K562 (cell line): Measurements from ENCODE around the gene ARHGAP35. TPM values are rescaled to one million over a fixed set of nuclear protein-coding genes. Genes with fewer than 3 reads are reported as not detected.

Source experiments
- ASH1L ChIP-seq: fragments of 450-650 bp; IDR thresholded peaks from 2 replicates; pipeline ENCODE4 v1.6.1; 2018; ENCODE audit warnings: borderline replicate concordance, mild to moderate bottlenecking, low read depth; ENCODE audit not compliant: partially characterized antibody
- FOXJ3 ChIP-seq: sonication (generic); formaldehyde crosslinking; IDR thresholded peaks from 2 replicates; pipeline ENCODE4 v1.4.0; 2020; ENCODE audit warnings: mild to moderate bottlenecking, missing genetic modification reagents
- FUS ChIP-seq: fragments of 200-400 bp; formaldehyde crosslinking; optimal IDR thresholded peaks from 2 replicates; pipeline ENCODE3; 2017; ENCODE audit warnings: low read depth, low read length
- HDAC1 ChIP-seq, 2 experiments: fragments of 450-650 bp; IDR thresholded peaks; 2 replicates each; pipeline ENCODE4 v1.6.1; 2016 to 2017; ENCODE audit warnings: inconsistent platforms in 1 of 2, mild to moderate bottlenecking in 1 of 2, moderate library complexity in 1 of 2
- LEF1 ChIP-seq: fragments of 450-650 bp; IDR thresholded peaks from 2 replicates; pipeline ENCODE4 v1.6.1; 2016; ENCODE audit warnings: mild to moderate bottlenecking
- PML ChIP-seq: IDR thresholded peaks from 2 replicates; pipeline ENCODE4 v1.6.1; 2012; ENCODE audit warnings: low read length, inconsistent platforms
- RHOXF2B ChIP-seq: fragments of 250-450 bp; sonication (Bioruptor Pico); conservative IDR thresholded peaks from 2 replicates; pipeline ENCODE4 v1.5.1; 2021
- TEAD4 ChIP-seq, 2 experiments: sonication (generic) in 1 of 2; formaldehyde crosslinking in 1 of 2; IDR thresholded peaks; 2 replicates each; pipeline versions ENCODE4 v1.6.1 to v1.8.0; 2012 to 2022; ENCODE audit warnings: borderline replicate concordance in 1 of 2, inconsistent platforms in 1 of 2, low read length in 1 of 2, mild to moderate bottlenecking in 1 of 2, missing genetic modification reagents in 1 of 2
- ZFX ChIP-seq: sonication (generic); formaldehyde crosslinking; IDR thresholded peaks from 2 replicates; pipeline ENCODE4 v1.8.0; 2022; ENCODE audit warnings: mild to moderate bottlenecking, missing genetic modification reagents, moderate library complexity
- ZNF347 ChIP-seq: fragments of 450-650 bp; formaldehyde crosslinking; IDR thresholded peaks from 2 replicates; pipeline ENCODE4 v1.4.0; 2020; ENCODE audit warnings: low read depth, mild to moderate bottlenecking, moderate library complexity
- ZNF644 ChIP-seq: fragments of 200-800 bp; sonication (Bioruptor generic); IDR thresholded peaks from 2 replicates; pipeline ENCODE4 v1.6.1; 2016; ENCODE audit warnings: low read depth, missing genetic modification characterization, missing compliant biosample characterization
- polyA plus RNA-seq, 8 experiments: library from polyadenylated mRNA; depleted of rRNA in 4 of 8; stranded (reverse) in 5 of 8; unstranded in 3 of 8; fragments of >200 nt; fragmentation: Nextera tagmentation in 2 of 8; fragmentation: Illumina TruSeq in 1 of 8; extraction: Ambion mirVana in 2 of 8; extraction: Trizol in 1 of 8; gene quantifications; 2 replicates each; pipeline versions ENCODE4 v1.2.1 to v1.2.3, GENCODE V29; 2011 to 2014; ENCODE audit warnings: inconsistent platforms in 1 of 8, missing spikeins in 1 of 8
- total RNA-seq, 7 experiments: library from RNA; depleted of rRNA in 6 of 7; stranded (reverse); fragments of >200 nt in 6 of 7; fragmentation: Illumina TruSeq in 2 of 7; extraction: Trizol in 2 of 7; gene quantifications; 2 replicates each; pipeline versions ENCODE4 v1.2.1 to v1.2.3, GENCODE V29; 2011 to 2021; ENCODE audit warnings: low replicate concordance in 1 of 7
- TF ChIP-seq, protein P1 (sequence below): fragments of 450-650 bp; IDR thresholded peaks from 2 replicates; pipeline ENCODE4 v1.6.1; 2016; ENCODE audit warnings: mild to moderate bottlenecking, moderate library complexity
- TF ChIP-seq, protein P2 (sequence below): fragments of 250-450 bp; sonication (Bioruptor Pico); IDR thresholded peaks from 2 replicates; pipeline ENCODE4 v1.5.0; 2021; ENCODE audit warnings: mild to moderate bottlenecking, borderline replicate concordance

The ARHGAP35 gene
- total and polyA plus RNA-seq, 9 of the 15 experiments (the other 6 are each of a cell fraction or from before 2014, with no cell fraction given), result 0.27 to 26.4 (median 10.2) TPM

DNA sequence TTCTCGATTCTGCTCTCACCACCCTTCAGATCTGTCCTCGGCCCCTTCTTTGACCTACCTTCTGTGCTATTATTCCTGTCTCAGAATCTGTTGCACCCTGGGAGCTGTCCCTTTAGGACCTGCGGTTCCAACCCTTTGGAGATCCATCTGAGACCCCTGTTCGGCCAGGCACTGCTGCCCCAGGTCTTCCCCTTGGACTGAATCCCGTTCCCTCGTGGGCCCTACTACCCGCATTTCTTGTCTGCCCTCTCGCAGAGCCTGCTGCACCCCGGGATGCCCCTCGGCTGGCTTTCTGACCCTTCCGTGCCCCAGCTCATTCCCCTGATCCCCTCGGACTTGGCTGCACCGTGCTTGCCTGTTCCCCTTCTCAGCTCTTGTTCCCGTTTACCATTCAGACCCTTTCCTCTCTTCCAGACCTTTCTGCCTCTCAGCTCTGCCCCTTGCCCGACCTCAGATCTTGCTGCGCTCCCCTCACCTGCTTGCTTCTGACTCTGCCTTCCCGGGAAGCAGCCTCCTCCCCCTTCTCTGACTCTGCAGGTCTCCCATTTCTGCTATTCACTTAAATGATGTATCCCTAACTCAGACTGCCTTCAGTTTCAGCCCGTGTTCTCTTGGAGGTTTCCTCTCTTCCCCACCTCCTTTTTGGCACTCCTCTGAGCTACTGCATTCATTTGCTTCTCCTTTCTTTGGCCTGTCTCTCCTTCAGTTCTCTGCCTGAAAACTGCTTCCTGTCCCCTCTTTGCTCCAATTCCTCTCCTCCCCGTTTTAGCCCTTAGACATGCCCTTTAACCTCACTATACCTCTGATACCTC, 1.1 kb downstream of the ARHGAP35 start (continued):
- TF ChIP-seq FOXJ3 (CRISPR knock-in tag) (no peak), TEAD4 (IDR thresholded peaks at IDR 0.05; ENCODE audit: low read length) (no peak), TEAD4 (CRISPR knock-in tag; IDR thresholded peaks at IDR 0.05; ENCODE audit: borderline replicate concordance) (no peak), ZFX (no peak), LEF1 (0 out of 2 replicates have a peak, but pooled peaks have one; percentile 16), ZNF644 (tag) (no peak), FUS (no peak), HDAC1 (IDR thresholded peaks at IDR 0.05) (peak; percentile 11 to 56; a peak in 2 of 4 replicates), PML (no peak), ZNF347 (CRISPR knock-in tag) (no peak), RHOXF2B (CRISPR knock-in tag) (no peak), ASH1L (no peak)
- TF ChIP-seq, protein P1, sequence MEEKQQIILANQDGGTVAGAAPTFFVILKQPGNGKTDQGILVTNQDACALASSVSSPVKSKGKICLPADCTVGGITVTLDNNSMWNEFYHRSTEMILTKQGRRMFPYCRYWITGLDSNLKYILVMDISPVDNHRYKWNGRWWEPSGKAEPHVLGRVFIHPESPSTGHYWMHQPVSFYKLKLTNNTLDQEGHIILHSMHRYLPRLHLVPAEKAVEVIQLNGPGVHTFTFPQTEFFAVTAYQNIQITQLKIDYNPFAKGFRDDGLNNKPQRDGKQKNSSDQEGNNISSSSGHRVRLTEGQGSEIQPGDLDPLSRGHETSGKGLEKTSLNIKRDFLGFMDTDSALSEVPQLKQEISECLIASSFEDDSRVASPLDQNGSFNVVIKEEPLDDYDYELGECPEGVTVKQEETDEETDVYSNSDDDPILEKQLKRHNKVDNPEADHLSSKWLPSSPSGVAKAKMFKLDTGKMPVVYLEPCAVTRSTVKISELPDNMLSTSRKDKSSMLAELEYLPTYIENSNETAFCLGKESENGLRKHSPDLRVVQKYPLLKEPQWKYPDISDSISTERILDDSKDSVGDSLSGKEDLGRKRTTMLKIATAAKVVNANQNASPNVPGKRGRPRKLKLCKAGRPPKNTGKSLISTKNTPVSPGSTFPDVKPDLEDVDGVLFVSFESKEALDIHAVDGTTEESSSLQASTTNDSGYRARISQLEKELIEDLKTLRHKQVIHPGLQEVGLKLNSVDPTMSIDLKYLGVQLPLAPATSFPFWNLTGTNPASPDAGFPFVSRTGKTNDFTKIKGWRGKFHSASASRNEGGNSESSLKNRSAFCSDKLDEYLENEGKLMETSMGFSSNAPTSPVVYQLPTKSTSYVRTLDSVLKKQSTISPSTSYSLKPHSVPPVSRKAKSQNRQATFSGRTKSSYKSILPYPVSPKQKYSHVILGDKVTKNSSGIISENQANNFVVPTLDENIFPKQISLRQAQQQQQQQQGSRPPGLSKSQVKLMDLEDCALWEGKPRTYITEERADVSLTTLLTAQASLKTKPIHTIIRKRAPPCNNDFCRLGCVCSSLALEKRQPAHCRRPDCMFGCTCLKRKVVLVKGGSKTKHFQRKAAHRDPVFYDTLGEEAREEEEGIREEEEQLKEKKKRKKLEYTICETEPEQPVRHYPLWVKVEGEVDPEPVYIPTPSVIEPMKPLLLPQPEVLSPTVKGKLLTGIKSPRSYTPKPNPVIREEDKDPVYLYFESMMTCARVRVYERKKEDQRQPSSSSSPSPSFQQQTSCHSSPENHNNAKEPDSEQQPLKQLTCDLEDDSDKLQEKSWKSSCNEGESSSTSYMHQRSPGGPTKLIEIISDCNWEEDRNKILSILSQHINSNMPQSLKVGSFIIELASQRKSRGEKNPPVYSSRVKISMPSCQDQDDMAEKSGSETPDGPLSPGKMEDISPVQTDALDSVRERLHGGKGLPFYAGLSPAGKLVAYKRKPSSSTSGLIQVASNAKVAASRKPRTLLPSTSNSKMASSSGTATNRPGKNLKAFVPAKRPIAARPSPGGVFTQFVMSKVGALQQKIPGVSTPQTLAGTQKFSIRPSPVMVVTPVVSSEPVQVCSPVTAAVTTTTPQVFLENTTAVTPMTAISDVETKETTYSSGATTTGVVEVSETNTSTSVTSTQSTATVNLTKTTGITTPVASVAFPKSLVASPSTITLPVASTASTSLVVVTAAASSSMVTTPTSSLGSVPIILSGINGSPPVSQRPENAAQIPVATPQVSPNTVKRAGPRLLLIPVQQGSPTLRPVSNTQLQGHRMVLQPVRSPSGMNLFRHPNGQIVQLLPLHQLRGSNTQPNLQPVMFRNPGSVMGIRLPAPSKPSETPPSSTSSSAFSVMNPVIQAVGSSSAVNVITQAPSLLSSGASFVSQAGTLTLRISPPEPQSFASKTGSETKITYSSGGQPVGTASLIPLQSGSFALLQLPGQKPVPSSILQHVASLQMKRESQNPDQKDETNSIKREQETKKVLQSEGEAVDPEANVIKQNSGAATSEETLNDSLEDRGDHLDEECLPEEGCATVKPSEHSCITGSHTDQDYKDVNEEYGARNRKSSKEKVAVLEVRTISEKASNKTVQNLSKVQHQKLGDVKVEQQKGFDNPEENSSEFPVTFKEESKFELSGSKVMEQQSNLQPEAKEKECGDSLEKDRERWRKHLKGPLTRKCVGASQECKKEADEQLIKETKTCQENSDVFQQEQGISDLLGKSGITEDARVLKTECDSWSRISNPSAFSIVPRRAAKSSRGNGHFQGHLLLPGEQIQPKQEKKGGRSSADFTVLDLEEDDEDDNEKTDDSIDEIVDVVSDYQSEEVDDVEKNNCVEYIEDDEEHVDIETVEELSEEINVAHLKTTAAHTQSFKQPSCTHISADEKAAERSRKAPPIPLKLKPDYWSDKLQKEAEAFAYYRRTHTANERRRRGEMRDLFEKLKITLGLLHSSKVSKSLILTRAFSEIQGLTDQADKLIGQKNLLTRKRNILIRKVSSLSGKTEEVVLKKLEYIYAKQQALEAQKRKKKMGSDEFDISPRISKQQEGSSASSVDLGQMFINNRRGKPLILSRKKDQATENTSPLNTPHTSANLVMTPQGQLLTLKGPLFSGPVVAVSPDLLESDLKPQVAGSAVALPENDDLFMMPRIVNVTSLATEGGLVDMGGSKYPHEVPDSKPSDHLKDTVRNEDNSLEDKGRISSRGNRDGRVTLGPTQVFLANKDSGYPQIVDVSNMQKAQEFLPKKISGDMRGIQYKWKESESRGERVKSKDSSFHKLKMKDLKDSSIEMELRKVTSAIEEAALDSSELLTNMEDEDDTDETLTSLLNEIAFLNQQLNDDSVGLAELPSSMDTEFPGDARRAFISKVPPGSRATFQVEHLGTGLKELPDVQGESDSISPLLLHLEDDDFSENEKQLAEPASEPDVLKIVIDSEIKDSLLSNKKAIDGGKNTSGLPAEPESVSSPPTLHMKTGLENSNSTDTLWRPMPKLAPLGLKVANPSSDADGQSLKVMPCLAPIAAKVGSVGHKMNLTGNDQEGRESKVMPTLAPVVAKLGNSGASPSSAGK, result no peak
- TF ChIP-seq, protein P2, sequence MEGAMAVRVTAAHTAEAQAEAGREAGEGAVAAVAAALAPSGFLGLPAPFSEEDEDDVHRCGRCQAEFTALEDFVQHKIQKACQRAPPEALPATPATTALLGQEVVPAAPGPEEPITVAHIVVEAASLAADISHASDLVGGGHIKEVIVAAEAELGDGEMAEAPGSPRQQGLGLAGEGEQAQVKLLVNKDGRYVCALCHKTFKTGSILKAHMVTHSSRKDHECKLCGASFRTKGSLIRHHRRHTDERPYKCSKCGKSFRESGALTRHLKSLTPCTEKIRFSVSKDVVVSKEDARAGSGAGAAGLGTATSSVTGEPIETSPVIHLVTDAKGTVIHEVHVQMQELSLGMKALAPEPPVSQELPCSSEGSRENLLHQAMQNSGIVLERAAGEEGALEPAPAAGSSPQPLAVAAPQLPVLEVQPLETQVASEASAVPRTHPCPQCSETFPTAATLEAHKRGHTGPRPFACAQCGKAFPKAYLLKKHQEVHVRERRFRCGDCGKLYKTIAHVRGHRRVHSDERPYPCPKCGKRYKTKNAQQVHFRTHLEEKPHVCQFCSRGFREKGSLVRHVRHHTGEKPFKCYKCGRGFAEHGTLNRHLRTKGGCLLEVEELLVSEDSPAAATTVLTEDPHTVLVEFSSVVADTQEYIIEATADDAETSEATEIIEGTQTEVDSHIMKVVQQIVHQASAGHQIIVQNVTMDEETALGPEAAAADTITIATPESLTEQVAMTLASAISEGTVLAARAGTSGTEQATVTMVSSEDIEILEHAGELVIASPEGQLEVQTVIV (CRISPR knock-in tag), result no peak
